ENCODE data around the gene SUPT7L. TPM values are rescaled to one million over a fixed set of nuclear protein-coding genes. Genes with fewer than 3 reads are reported as not detected.
A peak's percentile ranks its signal among the peaks of the same experiment; 100 is the strongest.

The SUPT7L gene
- total and polyA plus RNA-seq, 2 donors from 2014 or later, result 28.1 to 29.6 TPM

GRCh38 chr2:27709326-27709725 lies 45.9 kb upstream of the SUPT7L start:
- Histone ChIP-seq H3K4me1 (ENCODE audit: control insufficient read depth in 2 of 3, insufficient read depth in 2 of 3, low read depth in 1 of 3, low read length in 3 of 3) (peaks cover 0 to 4% (median 2%) of the 10 kb centered on the region in 3 donors), H3K36me3 (ENCODE audit: control insufficient read depth in 2 of 3, insufficient read depth in 3 of 3, low read length in 3 of 3) (no peaks in the 10 kb centered on the region), H3K9me3 (ENCODE audit: control insufficient read depth in 2 of 3, insufficient read depth in 1 of 3, low read length in 3 of 3) (no peaks in the 10 kb centered on the region), H3K27me3 (ENCODE audit: control insufficient read depth, insufficient read depth, low read length) (no peaks in the 10 kb centered on the region), H3K9ac (ENCODE audit: low read length in 3 of 3) (no peak overlapping the region), H3K27ac (ENCODE audit: low read depth in 2 of 2, low read length in 2 of 2) (peak overlapping the region in 1 of 2 donors; percentile 15), H3K4me3 (ENCODE audit: low read length in 3 of 3) (no peak overlapping the region)
- FAIRE-seq (no peak), DNase-seq (peak in 2 of 5 donors; percentile 19 to 29)
- no peak for TF ChIP-seq CTCF (IDR thresholded peaks at IDR 0.05; ENCODE audit: borderline replicate concordance, extremely low read depth, insufficient read depth)
- intact Hi-C loops (cut with DNase I), result loop anchor here (10.0 kb wide), 1 partner anchor 745 kb away; no protein-coding TSS in a partner anchor

GRCh38 chr2:27708666-27709065 lies 45.3 kb upstream of the SUPT7L start:
- H3K27ac ChIP-seq (ENCODE audit: low read depth in 2 of 2, low read length in 2 of 2), result peak overlapping the region in 1 of 2 donors; percentile 72
- H3K4me1 ChIP-seq (ENCODE audit: control insufficient read depth in 2 of 3, insufficient read depth in 2 of 3, low read depth in 1 of 3, low read length in 3 of 3), result peaks cover 0 to 4% (median 2%) of the 10 kb centered on the region in 3 donors
- no peak for FAIRE-seq
- no peak overlapping the region for H3K9ac ChIP-seq (ENCODE audit: low read length in 3 of 3)
- no peaks in the 10 kb centered on the region for H3K27me3 ChIP-seq (ENCODE audit: control insufficient read depth, insufficient read depth, low read length)
- intact Hi-C loops (cut with DNase I), result loop anchor here (10.0 kb wide), 1 partner anchor 746 kb away; no protein-coding TSS in a partner anchor
- H3K36me3 ChIP-seq (ENCODE audit: control insufficient read depth in 2 of 3, insufficient read depth in 3 of 3, low read length in 3 of 3), result no peaks in the 10 kb centered on the region
- no peak for DNase-seq
- no peaks in the 10 kb centered on the region for H3K9me3 ChIP-seq (ENCODE audit: control insufficient read depth in 2 of 3, insufficient read depth in 1 of 3, low read length in 3 of 3)
- H3K4me3 ChIP-seq (ENCODE audit: low read length in 3 of 3), result no peak overlapping the region
- TF ChIP-seq CTCF (IDR thresholded peaks at IDR 0.05; ENCODE audit: borderline replicate concordance, extremely low read depth, insufficient read depth), result no peak

GRCh38 chr2:27708257-27708654 lies 44.8 kb upstream of the SUPT7L start:
- Histone ChIP-seq H3K27ac (ENCODE audit: low read depth in 2 of 2, low read length in 2 of 2) (peak overlapping the region in 1 of 2 donors; percentile 72), H3K4me3 (ENCODE audit: low read length in 3 of 3) (no peak overlapping the region), H3K4me1 (ENCODE audit: control insufficient read depth in 2 of 3, insufficient read depth in 2 of 3, low read depth in 1 of 3, low read length in 3 of 3) (peaks cover 0 to 4% (median 2%) of the 10 kb centered on the region in 3 donors), H3K9me3 (ENCODE audit: control insufficient read depth in 2 of 3, insufficient read depth in 1 of 3, low read length in 3 of 3) (no peaks in the 10 kb centered on the region), H3K9ac (ENCODE audit: low read length in 3 of 3) (no peak overlapping the region), H3K27me3 (ENCODE audit: control insufficient read depth, insufficient read depth, low read length) (no peaks in the 10 kb centered on the region), H3K36me3 (ENCODE audit: control insufficient read depth in 2 of 3, insufficient read depth in 3 of 3, low read length in 3 of 3) (no peaks in the 10 kb centered on the region)
- DNase-seq (no peak), FAIRE-seq (no peak)
- intact Hi-C loops (cut with DNase I), result loop anchor here (10.0 kb wide), 1 partner anchor 747 kb away; no protein-coding TSS in a partner anchor
- no peak for TF ChIP-seq CTCF (IDR thresholded peaks at IDR 0.05; ENCODE audit: borderline replicate concordance, extremely low read depth, insufficient read depth)

Measured in kidney (tissue), 14 donors.